ENCODE results near the gene TMEM125.

- TF ChIP-seq CTCF (IDR thresholded peaks at IDR 0.05): no peak
- TF ChIP-seq POLR2A (IDR thresholded peaks at IDR 0.05): no peak
- TF ChIP-seq POLR2AphosphoS5 (IDR thresholded peaks at IDR 0.05): no peak
Measured at GRCh38 chr1:43292216-43292615, 22.4 kb downstream of the TMEM125 start.
